Liver (tissue), 3 donors: ENCODE measurements around the gene EVC2.

Source experiments
- ATF3 ChIP-seq: IDR thresholded peaks from 2 replicates; pipeline ENCODE4 v1.6.1; 2016; ENCODE audit warnings: antibody characterized with exemption
- CTCF ChIP-seq: fragments of 150-350 bp; IDR thresholded peaks from 2 replicates; pipeline ENCODE4 v1.5.1; 2017; ENCODE audit warnings: improper control_type of control experiment, low read depth, low read length; ENCODE audit not compliant: missing input control
- JUND ChIP-seq, 2 donors: IDR thresholded peaks; 2 replicates each; pipeline ENCODE4 v1.6.1; 2016; ENCODE audit warnings: antibody characterized with exemption in 2 of 2
- MAX ChIP-seq: IDR thresholded peaks from 2 replicates; pipeline ENCODE4 v1.6.1; 2016; ENCODE audit warnings: antibody characterized with exemption
- RAD21 ChIP-seq, 2 donors: IDR thresholded peaks; 2 replicates each; pipeline ENCODE4 v1.6.1; 2016; ENCODE audit warnings: antibody characterized with exemption in 2 of 2, mild to moderate bottlenecking in 2 of 2
- REST ChIP-seq: IDR thresholded peaks from 2 replicates; pipeline ENCODE4 v1.6.1; 2016; ENCODE audit warnings: antibody characterized with exemption, mild to moderate bottlenecking
- TAF1 ChIP-seq: conservative IDR thresholded peaks from 2 replicates; pipeline ENCODE4 v1.6.1; 2016; ENCODE audit warnings: antibody characterized with exemption, mild to moderate bottlenecking
- donor health status: healthy.
- donor health status: healthy.

GRCh38 chr4:5753366-5753765 is 45.0 kb upstream of the EVC2 start:
- TF ChIP-seq CTCF, result no peak
- TF ChIP-seq RAD21 (IDR thresholded peaks at IDR 0.05), result no peak
- TF ChIP-seq REST, result no peak
- TF ChIP-seq MAX, result no peak
- TF ChIP-seq TAF1, result no peak
- TF ChIP-seq JUND (IDR thresholded peaks at IDR 0.05), result no peak
- TF ChIP-seq ATF3, result no peak
